ENCODE results near the gene GGT1. TPM values are rescaled to one million over a fixed set of nuclear protein-coding genes. Genes with fewer than 3 reads are reported as not detected.
"Not testable (repeated sequence)": the region's sequence is repeated elsewhere in the genome, so short reads cannot be mapped to it uniquely, and the experiment has no call there.

The GGT1 gene
- total RNA-seq, 1 donor, result 8.8 TPM

- Histone ChIP-seq H3K27me3 (ENCODE audit: insufficient read depth, low read length) (no peaks in the 10 kb centered on the region), H3K4me1 (ENCODE audit: insufficient read depth, low read length) (peaks cover 10% of the 10 kb centered on the region), H3K9me3 (ENCODE audit: low read depth, low read length) (no peaks in the 10 kb centered on the region), H3K4me3 (ENCODE audit: low read length) (no peak overlapping the region)
Observed at GRCh38 chr22:24589518-24590030, 13.4 kb upstream of the GGT1 start.

DNA sequence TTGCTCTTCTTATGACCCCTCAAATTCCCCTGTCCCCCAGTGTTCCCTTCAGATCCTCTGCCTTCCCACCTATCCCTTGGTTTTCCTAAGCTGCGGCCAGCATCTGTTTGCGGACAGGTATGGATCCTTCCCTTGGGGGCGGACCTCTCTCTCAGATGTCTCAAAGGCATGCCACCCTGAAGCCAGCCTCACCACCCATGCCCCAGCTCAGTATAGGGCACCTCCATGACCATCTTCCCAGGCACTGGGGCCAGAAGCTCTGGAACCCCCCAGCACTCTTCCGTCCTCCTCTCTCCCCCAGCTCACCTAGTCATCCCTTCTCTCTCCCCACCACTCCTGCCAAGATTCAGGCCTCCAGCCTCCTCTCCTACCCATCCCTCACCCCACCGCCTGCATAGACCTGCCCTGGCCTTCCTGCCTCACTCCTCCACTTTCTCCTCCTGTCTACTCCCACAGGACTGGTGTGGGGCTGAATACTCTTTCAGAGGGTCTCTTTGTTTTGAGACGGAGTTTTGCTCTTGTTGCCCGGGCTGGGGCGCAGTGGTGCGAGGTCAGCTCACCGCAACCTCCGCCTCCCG lies 12.3 kb upstream of the GGT1 start:
- Histone ChIP-seq H3K27me3 (ENCODE audit: insufficient read depth, low read length) (no peaks in the 10 kb centered on the region), H3K9me3 (ENCODE audit: low read depth, low read length) (no peaks in the 10 kb centered on the region), H3K4me1 (ENCODE audit: insufficient read depth, low read length) (peaks cover 10% of the 10 kb centered on the region), H3K4me3 (ENCODE audit: low read length) (no peak overlapping the region)

GRCh38 chr22:24591286-24591830 lies 11.6 kb upstream of the GGT1 start:
- no peaks in the 10 kb centered on the region for H3K9me3 ChIP-seq (ENCODE audit: low read depth, low read length)
- H3K27me3 ChIP-seq (ENCODE audit: insufficient read depth, low read length), result no peaks in the 10 kb centered on the region
- no peak overlapping the region for H3K4me3 ChIP-seq (ENCODE audit: low read length)
- H3K4me1 ChIP-seq (ENCODE audit: insufficient read depth, low read length), result peaks cover 10% of the 10 kb centered on the region

DNA sequence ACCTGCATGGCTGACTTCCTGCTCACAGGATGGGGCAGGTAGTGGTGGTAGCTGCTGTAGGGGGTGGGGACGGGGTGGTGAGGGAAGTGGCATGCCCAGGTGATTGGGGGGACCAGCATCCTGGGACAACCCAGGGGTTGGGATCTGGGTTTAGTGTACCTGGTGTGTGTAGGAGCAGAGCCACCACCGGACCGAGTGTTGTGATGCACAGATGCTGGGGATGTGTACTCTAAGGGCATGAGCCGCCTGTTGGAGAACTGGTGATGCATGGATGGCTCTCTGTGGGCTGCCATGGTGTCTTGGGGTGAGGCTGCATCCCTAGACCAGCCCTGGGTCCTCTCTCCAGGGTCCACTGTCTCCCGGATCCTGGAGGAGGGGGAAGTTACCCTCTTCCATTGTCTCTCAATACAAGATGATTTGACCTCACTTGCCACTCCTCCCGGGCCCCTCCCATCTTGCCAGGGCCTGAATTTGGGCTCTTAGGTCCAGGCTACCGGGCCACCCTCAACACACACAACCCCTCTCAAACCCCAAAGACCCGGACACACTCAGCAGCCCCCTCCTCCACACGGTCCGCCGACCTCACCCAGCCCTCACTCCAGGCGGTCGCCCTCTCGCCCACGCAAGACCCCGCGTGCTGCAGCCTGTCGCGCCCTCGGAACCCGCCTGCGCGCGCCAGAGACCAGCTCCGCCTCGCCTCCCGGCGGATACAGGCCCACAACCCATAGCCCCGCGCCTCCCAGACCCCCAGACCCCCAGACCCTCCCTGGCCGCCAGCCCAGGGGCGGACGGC lies 10.7 kb upstream of the GGT1 start:
- Histone ChIP-seq H3K9me3 (ENCODE audit: low read depth, low read length) (no peaks in the 10 kb centered on the region), H3K27me3 (ENCODE audit: insufficient read depth, low read length) (no peaks in the 10 kb centered on the region), H3K4me1 (ENCODE audit: insufficient read depth, low read length) (peaks cover 10% of the 10 kb centered on the region), H3K4me3 (ENCODE audit: low read length) (peak overlapping the region; percentile 29)

- Histone ChIP-seq H3K27me3 (ENCODE audit: insufficient read depth, low read length) (no peaks in the 10 kb centered on the region), H3K9me3 (ENCODE audit: low read depth, low read length) (no peaks in the 10 kb centered on the region), H3K4me1 (ENCODE audit: insufficient read depth, low read length) (peaks cover 10% of the 10 kb centered on the region), H3K4me3 (ENCODE audit: low read length) (peak within 1 kb of the TSS; percentile 29)
Observed at GRCh38 chr22:24592851-24593558, 10.0 kb upstream of the GGT1 start, which contains the start of gene LRRC75B. LRRC75B (minus strand) TSS chr22:24593073; CDS start chr22:24593039, 34 bp downstream.

DNA sequence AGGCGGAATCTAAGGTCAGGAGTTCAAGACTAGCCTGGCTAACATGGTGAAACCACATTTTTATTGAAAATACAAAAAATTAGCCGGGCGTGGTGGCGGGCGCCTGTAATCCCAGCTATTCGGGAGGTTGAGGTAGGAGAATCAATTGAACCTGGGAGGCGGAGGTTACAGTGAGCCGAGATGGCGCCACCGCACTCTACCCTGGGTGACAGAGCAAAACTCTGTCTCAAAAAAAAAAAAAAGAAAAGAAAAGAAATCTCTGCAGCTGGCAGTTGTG lies 9.5 kb upstream of the GGT1 start:
- H3K27me3 ChIP-seq (ENCODE audit: insufficient read depth, low read length); H3K9me3 ChIP-seq (ENCODE audit: low read depth, low read length); H3K4me3 ChIP-seq (ENCODE audit: low read length): not testable (repeated sequence)

GRCh38 chr22:24593836-24594568 lies 9.0 kb upstream of the GGT1 start:
- no peaks in the 10 kb centered on the region for H3K9me3 ChIP-seq (ENCODE audit: low read depth, low read length)
- H3K4me1 ChIP-seq (ENCODE audit: insufficient read depth, low read length), result peaks cover 10% of the 10 kb centered on the region
- no peak overlapping the region for H3K4me3 ChIP-seq (ENCODE audit: low read length)

More for the DNA sequence above, 9.5 kb upstream of the GGT1 start:
- peaks cover 10% of the 10 kb centered on the region for H3K4me1 ChIP-seq (ENCODE audit: insufficient read depth, low read length)

GRCh38 chr22:24594569-24595120 lies 8.3 kb upstream of the GGT1 start:
- H3K9me3 ChIP-seq (ENCODE audit: low read depth, low read length), result no peaks in the 10 kb centered on the region
- no peak overlapping the region for H3K4me3 ChIP-seq (ENCODE audit: low read length)
- H3K27me3 ChIP-seq (ENCODE audit: insufficient read depth, low read length), result no peaks in the 10 kb centered on the region
- H3K4me1 ChIP-seq (ENCODE audit: insufficient read depth, low read length), result peaks cover 10% of the 10 kb centered on the region

More at GRCh38 chr22:24593836-24594568, 9.0 kb upstream of the GGT1 start:
- H3K27me3 ChIP-seq (ENCODE audit: insufficient read depth, low read length), result no peaks in the 10 kb centered on the region

GRCh38 chr22:24595228-24595627 lies 7.8 kb upstream of the GGT1 start:
- no peak overlapping the region for H3K4me3 ChIP-seq (ENCODE audit: low read length)
- peaks cover 10% of the 10 kb centered on the region for H3K4me1 ChIP-seq (ENCODE audit: insufficient read depth, low read length)
- H3K9me3 ChIP-seq (ENCODE audit: low read depth, low read length), result no peaks in the 10 kb centered on the region
- no peaks in the 10 kb centered on the region for H3K27me3 ChIP-seq (ENCODE audit: insufficient read depth, low read length)

DNA sequence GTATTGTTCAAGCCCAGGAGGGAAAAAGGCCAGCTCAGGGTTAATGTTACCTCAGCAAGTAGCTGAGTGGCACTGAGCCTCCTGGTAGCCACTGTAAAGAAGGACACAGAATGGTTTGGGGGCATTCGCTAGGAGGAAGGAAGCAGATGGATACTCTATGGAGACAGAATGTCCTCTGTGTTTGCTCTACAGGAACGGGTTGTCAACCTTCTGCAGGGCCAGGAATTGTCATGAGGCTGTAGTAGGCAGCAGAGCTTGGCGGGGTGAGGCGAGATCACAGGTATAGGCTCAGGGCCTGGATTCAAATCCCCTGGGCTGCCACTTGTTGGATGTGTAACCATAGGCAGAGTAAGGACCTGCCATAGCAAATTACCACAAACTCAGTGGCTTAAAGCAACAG lies 7.1 kb upstream of the GGT1 start:
- Histone ChIP-seq H3K4me1 (ENCODE audit: insufficient read depth, low read length) (peaks cover 14% of the 10 kb centered on the region), H3K4me3 (ENCODE audit: low read length) (no peak overlapping the region), H3K27me3 (ENCODE audit: insufficient read depth, low read length) (no peaks in the 10 kb centered on the region), H3K9me3 (ENCODE audit: low read depth, low read length) (no peaks in the 10 kb centered on the region)

DNA sequence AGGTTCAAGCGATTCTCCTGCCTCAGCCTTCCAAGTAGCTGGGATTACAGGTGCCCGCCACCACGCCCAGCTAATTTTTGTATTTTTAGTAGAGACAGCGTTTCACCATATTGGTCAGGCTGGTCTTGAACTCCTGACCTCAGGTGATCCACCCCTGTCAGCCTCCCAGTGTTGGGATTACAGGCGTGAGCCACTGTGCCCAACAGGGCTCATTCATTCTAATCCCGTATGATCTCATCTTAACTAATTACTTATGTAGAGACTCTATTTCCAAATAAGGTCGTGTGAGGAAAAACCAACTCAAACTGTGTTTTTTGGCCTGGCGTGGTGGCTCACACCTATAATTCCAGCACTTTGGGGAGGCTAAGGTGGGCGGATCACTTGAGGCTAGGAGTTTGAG lies 5.9 kb upstream of the GGT1 start:
- not testable (repeated sequence) for H3K4me3 ChIP-seq (ENCODE audit: low read length); H3K9me3 ChIP-seq (ENCODE audit: low read depth, low read length); H3K27me3 ChIP-seq (ENCODE audit: insufficient read depth, low read length)
- H3K4me1 ChIP-seq (ENCODE audit: insufficient read depth, low read length), result peaks cover 26% of the 10 kb centered on the region

GRCh38 chr22:24599514-24599913 lies 3.5 kb upstream of the GGT1 start:
- H3K4me1 ChIP-seq (ENCODE audit: insufficient read depth, low read length), result peaks cover 24% of the 10 kb centered on the region
- no peak overlapping the region for H3K4me3 ChIP-seq (ENCODE audit: low read length)
- no peaks in the 10 kb centered on the region for H3K9me3 ChIP-seq (ENCODE audit: low read depth, low read length)
- H3K27me3 ChIP-seq (ENCODE audit: insufficient read depth, low read length), result no peaks in the 10 kb centered on the region

GRCh38 chr22:24599958-24600715 lies 2.9 kb upstream of the GGT1 start:
- H3K4me3 ChIP-seq (ENCODE audit: low read length); H3K27me3 ChIP-seq (ENCODE audit: insufficient read depth, low read length); H3K9me3 ChIP-seq (ENCODE audit: low read depth, low read length): not testable (repeated sequence)
- H3K4me1 ChIP-seq (ENCODE audit: insufficient read depth, low read length), result peaks cover 24% of the 10 kb centered on the region
